Stimulated activated CD8-positive, alpha-beta memory T cell treated with anti-CD3 and anti-CD28 coated beads, Interleukin-4, amount 100 ng/mL, for 1 hour (primary cell): ENCODE results near the gene NFX1.
"Not testable (repeated sequence)": the region's sequence is repeated elsewhere in the genome, so short reads cannot be mapped to it uniquely, and the experiment has no call there.

Source experiments
- DNase-seq, 2 donors: peaks; one replicate each; pipeline ENCODE4 v3.0.0-alpha.2; 2020; ENCODE audit warnings: low read depth in 2 of 2, low spot score in 1 of 2

The NFX1 gene

DNA sequence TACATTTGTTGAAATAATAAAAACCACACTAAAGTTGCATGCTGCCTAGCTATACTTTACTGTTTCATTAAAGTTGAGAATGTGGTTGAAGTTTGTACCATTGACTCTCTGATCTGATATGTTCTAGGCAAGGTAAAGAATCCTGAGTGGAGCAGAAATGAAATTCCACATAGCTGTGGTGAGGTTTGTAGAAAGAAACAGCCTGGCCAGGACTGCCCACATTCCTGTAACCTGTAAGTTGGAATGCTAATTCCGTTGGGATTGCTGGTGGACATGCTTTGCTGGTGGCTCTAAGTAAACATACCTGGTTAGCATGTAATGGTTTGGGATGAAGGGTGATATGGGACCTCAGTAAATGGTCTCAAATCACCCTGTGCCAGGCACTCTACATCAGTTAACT, 16.8 kb downstream of the NFX1 start:
- no peak for DNase-seq

DNA sequence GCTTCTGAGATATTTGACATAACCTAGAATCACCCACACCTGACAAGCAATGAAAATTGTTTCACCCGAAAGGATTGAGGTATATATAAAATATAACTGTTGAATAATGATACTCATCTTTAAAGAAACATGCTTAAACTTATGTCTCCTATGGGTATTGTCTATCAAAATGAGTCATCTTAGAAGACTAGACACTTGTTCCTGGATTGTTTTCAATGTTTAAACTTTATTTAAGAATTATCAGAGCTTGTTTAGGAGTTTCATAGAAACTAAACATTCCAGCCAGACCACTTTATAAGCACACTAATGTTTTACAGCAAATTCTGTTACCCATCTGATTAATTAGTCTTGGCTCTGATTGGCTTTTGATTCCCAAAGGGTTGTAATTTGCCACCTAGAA, 19.6 kb downstream of the NFX1 start:
- DNase-seq = no peak

DNA sequence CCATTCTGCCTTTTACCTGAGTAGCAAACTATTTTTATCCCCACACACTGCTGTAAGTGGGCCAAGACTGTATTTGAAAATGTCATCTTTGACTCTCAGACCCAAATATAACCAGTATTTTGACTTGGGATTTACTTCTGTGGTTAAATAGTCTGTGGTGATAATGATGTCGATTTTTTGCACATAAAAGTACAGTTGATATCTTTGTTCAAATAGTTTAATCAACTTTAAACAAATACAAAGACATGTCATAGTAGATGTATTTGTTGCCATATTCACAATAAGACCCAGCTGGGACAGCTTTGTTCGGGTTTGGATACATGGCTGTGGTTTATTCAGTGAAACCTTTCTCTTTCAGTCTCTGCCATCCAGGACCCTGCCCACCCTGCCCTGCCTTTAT, 20.4 kb downstream of the NFX1 start:
- no peak for DNase-seq

DNA sequence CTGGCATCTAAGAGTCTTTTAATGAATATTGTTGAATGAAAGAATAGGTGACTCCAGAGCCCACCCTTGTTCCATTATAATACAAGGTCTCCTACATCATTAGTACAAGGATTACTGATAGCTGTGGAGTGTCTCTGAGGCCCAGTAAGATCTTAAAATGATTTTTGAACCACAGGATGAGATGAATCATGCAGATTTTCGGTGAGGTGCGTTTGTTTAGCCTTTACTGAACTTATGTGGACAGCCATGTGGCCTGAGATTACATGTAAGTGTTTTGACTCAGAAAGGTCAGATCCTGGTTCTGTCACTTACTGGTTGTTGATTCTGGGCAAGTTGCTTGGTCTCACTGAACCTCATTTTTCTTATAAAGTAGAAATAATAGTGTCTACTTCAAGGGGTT, 21.6 kb downstream of the NFX1 start:
- no peak for DNase-seq

DNA sequence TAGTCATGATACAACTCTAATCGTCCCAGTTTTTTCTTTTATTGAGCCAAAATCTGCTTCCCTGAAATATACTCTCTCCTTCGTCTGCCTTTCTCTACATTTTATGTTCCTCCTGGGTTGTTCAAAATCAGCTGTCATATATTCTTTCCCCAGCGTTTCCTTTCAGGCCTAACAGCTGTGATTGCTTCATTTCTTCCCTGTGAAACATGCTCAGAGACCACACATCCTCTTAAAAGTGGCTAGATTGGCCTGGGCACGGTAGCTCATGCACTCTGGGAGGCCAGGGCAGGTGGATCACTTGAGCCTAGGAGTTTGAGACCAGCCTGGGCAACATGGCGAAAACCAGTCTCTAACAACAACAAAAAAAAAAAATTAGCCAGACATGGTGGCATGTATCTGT, 25.1 kb downstream of the NFX1 start:
- DNase-seq = no peak

DNA sequence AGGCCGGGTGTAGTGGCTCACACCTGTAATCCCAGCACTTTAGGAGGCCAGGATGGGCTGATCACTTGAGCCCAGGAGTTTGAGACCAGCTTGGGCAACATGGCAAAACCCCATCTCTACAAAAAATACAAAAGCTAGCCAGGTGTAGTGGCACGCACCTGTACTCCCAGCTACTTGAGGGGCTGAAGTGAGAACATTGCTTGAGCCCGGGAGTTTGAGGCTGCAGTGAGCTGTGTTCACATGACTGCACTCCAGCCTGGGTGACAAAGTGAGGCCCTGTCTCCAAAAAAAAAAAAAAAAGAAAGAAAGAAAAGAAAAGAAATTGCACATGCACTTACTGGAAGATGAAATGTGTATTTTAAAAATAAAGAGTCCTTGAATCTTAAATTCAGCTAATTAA, 26.8 kb downstream of the NFX1 start:
- not testable (repeated sequence) for DNase-seq

DNA sequence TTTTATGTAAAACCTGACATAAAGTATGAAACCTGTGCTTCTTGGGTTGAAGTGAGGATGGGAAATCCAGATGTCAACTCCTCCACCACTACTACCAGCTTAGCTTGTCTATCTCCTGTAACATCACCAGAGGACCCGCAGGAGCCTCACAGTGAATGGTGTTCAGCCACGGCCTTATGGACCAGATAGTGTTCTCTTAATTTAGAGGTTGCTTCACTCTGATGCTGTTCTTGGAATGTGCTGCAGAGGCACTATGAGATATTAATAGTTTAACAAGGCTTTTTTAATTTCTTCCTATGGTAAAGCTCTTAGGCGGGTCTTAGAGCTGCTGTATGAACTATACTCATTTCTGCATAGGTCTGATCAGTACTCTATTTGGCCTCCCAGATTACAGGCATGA, 27.9 kb downstream of the NFX1 start:
- no peak for DNase-seq

DNA sequence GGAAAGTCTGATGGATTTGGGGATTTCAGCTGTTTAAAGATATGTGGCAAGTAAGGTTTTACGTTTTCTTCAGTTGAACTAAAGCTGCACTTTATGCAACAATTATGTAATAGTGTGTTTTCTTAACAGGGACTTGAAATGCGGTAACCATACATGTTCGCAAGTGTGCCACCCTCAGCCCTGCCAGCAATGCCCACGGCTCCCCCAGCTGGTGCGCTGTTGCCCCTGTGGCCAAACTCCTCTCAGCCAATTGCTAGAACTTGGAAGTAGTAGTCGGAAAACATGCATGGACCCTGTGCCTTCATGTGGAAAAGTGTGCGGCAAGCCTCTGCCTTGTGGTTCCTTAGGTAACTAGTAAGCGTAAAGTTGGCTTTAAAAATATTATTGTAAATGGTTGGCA, 28.5 kb downstream of the NFX1 start:
- no peak for DNase-seq

DNA sequence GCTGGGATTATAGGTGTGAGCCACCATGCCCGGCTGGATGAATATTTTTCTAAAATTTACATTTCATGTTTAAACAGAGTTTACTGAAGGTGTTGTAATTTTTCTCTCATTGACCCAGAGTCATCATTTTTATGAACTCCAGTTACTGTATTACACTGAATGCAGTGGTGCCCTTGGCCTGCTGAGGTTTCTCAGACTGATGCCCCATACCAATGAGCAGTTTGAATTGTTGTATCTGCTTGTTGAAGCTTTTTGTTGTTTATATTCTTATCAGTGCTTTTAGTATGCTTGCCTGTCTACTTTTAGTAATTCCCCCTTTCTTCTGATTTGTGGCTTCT, 29.9 kb downstream of the NFX1 start:
- DNase-seq = no peak

DNA sequence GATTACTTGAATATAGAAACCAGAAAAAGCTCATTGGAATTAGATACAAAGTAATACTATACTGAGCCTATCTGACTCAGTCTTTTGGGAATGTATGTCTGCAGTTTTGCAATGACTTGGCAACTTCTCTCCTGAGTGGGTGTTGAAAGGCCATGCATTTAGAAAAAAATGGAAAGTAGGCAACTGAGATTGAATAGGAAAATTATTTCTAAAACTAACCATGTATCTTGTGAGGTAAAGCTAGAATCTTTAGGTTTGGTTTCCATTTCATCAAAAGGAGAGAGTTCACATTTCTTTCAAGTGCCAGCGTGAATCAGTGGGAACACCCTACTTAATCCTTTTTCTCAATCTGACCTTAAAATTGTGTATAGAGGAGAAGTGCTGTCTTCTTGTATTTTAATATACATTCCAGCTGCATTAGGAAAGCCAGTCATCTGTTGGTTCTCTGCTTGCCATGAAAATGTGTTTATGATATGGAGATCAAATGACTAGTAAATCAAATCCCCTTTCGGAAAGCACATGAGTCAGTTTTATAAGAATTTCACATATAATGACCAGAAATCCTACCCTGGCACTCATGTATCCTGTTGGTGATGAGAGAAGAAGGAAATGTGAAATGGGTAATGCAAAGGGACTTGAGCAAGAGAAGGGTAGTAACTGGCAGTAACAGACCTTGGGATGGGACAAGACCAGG, 30.4 kb downstream of the NFX1 start:
- no peak for DNase-seq

DNA sequence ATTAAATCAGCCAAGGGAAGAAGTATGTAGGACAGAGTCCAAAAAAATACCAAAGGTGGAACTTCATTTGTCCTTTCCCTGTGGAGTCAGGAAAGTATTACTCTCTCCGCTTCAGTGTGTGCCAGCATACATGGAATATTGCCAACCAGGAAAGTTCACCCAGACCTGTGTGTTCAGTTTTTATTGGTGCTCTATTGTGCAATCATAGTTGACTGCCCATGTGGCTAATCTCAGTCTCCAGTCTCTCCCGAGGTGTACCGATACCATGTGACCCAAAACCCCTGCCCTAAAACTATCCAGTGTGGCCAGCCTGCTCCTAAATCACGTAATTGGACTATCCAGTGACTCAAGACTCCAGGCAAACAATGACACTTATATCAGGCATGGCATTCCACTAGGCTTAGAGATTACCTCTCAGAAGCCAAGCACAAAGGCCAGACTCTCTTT, 38.8 kb downstream of the NFX1 start:
- no peak for DNase-seq

DNA sequence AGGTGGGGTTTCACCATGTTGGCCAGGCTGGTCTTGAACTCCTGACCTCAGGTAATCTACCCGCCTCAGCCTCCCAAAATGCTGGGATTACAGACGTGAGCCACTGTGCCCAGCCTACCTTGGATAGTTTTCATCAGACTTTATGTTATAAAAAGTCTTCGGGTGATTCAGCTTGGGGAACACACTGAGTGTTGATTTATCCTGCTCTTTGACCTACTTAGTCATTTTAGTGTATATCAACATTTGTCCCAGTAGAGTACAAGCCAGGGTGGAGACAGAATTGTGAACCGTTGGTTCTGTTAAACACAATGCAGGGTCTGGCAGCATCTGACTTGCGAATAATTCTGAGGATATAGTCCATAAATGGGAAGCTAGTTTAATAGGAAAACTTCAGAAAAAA, 39.7 kb downstream of the NFX1 start:
- no peak for DNase-seq

DNA sequence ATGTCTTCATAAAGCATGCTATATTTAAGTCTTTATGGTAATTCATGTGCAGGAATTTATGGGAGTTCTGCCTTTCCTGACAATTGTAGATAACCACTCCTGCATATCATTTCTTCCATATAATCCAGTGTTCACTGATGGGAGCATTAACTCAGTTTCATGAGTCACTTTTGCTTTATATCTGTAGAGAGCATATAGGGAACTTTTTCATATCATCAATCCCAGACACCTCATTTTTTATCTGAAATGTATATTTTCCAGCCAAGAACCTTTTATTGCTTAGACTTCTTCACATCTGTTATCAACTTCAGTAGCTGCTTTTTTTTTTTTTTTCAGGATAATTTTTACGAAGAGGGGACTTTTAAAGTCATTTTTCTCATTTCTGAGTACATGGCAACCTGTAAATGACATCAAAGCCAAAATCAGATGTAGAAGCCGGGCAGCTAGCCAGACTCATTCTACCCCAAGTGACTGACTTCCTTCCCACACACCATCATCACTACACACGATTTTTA, 41.1 kb downstream of the NFX1 start:
- DNase-seq = no peak

DNA sequence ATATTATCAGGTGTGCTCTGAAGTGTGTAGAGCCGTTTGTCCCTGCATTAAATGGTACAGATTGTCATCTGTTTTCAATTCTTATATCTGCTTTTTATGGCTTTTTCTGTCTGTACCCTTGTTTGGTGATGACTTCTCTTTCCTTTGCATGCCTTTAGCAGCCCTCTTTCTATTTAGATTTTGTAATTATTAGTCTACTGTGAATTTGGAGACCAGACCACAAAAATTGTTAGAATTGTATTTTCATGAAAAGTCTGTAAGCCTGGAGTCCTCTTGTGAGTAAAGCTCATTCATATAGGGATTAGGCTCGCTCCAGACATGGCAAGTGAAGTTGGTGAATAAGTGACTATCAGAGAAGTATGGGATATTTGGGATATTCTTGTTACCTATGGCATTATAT, 41.7 kb downstream of the NFX1 start:
- DNase-seq = no peak

DNA sequence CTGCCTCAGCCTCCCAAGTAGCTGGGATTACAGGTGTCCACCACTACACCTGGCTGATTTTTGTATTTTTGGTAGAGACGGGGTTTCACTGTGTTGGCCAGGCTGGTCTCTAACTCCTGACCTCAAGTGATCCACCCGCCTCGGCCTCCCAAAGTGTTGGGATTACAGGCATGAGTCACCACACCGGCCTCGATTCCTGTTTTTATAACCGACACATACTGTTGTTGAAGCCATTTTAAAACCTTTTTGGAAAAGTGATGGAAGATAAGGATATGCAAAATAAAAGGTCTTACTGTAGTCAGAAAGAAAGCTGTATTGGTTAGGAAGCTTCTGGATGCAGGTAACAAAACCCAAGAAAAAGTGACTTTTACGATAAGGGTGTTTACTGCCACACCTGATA, 42.6 kb downstream of the NFX1 start:
- not testable (repeated sequence) for DNase-seq

DNA sequence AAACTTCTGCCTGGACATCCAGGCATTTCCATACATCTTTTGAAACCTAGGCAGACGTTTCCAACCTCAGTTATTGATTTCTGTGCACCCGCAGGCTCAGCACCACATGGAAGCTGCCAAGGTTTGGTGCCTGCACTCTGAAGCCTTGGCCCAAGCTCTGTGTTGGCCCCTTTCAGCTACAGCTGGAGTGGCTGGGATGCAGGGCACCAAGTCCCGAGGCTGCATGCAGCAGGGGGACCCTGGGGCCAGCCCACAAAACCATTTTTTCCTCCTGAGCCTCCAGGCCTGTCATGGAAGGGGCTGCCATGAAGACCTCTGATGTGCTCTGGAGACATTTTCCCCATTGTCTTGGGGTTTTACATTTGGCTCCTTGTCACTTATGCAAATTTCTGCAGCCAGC, 49.9 kb downstream of the NFX1 start:
- no peak for DNase-seq

DNA sequence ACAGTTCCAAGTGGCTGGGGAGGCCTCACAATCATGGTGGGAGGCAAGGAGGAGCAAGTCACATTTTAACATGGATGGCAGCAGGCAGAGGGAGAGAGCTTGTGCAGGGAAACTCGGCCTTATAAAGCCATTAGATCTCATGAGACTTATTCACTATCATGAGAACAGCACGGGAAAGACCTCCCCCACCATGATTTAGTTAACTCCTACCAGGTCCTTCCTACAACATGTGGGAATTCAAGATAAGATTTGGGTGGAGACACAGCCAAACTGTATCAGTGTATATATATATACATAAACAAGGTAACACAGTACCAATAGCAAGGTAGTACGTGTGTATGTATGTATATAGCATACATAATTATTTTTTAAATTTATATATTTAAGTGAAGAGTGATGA, 50.9 kb downstream of the NFX1 start:
- no peak for DNase-seq

DNA sequence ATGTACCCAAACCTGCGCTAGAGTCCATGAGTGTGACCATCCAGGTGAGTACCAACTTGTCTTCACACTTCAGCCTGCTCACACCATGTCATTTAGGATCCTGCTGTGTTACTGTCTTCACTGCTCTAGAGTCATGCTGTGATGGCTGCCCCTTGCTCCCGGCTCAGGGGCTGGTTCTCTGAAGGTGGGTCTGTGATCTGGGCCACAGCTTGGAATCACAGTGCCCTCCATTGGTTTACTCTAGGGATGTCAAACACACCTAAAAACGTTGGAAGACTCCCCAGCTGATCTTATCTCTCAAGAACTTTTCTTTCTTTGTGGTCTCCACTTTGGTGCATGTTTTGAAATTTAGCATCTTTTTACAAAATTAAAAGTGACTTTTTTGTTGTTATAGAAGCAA, 53.8 kb downstream of the NFX1 start:
- DNase-seq = no peak

DNA sequence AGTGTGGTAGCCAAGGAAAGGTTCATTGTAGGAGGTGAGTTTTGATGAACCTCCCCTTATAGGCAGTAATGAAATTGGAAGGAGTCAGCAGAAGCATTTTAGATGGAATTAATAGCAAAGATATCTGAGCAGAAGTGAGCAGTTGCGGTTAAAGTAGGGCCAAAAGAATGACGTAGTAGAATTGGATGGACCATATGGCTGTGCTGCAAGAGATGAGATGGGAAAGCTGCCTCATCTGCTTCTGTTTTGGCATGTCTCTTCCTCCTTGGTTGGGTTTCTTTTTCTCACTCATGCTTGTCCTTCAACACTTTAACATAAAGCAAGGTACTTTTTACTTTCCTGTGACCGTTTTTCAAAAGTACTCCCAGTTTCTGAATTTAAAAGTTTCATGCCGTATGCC, 56.2 kb downstream of the NFX1 start:
- DNase-seq = no peak

DNA sequence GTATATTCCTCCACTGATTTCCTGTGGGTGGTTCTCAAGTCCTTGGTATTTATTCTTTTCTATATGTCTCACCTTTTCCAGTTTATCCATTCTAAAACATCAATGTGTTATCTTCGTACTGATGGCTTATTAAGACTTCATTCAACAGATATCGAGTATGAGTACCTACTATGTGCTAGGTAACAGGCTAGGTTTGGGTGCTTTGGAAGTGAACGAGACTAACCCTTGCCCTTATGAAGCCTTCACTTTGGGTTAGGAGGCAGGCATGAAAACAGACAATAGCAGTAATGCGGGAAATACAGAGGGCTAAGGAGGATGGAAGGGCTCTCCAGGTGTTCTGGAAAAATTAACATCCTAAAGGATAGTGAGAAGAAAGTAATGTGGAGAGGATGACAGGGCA, 58.7 kb downstream of the NFX1 start:
- no peak for DNase-seq

DNA sequence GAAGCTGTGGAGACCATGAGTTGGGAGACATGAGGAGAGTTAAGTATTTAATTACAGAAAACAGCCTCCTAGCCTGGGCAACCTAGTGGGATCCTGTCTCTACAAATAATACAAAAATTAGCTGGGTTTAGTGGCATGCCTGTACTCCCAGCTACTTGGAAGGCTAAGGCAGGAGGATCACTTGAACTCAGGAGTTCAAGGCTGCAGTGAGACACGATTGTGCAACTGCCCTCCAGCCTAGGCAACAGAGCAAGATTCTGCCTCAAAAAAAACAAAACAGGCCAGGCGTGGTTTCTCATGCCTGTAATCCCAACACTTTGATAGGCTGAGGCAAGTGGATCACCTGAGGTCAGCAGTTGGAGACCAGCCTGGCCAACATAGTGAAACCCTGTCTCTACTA, 59.4 kb downstream of the NFX1 start:
- DNase-seq = no peak

DNA sequence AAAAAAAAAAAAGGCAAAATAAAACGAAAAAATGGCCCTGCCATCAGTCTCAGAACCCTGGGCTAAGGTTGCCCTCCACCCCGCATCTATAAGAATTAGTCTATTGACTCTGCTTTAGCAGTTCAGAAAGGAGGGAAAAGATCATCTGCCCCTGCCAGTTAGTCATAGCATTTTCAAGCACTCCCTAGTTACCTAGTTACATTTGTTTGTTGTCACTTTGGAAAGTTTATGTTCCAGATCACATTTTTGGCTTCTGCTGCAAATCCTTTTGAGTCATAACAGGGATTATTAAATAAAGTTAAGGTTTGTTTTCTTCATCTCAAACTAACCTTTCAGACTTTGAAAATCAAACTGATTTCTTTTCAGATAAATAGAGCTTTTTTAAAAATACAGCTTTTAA, 60.0 kb downstream of the NFX1 start:
- no peak for DNase-seq

DNA sequence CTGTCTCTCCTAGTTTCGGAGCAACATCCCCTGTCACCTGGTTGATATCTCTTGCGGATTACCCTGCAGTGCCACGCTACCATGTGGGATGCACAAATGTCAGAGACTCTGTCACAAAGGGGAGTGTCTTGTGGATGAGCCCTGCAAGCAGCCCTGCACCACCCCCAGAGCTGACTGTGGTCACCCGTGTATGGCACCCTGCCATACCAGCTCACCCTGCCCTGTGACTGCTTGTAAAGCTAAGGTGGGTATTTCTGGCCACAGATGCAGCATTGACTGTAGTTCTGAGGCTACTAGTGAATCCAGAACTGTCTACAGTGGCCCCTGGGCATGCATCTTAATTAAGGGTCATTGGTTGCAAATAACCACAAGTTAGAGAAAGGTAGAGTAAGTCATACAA, 61.2 kb downstream of the NFX1 start:
- DNase-seq = no peak
